NCI-H526 (cell line): ENCODE measurements around the gene POLG.
"Not testable (repeated sequence)": the region's sequence is repeated elsewhere in the genome, so short reads cannot be mapped to it uniquely, and the experiment has no call there.

Source experiments
- DNase-seq, 2 experiments: peaks; one replicate each; lab custom pipeline; 2025; lab: John Stamatoyannopoulos, UW

Gene POLG

DNA sequence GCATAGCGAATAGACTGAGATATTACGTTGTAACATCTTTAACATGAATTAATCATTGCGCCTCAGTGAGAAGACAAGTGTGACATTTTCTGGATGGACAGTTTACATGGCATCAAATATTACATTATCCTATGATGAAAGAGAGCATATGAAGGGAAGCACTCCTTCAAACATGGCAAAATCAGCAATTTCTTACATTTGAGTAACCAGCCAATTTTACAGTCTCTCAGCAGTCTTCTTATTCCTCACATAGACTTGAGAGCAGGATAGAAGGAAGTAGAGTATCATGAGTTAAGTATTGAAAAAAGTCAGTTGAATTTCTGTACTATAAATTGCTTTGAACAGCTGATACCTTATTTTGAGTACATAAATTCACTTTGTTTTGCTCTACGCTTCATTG is 52.0 kb downstream of the POLG start:
- no peak for DNase-seq

DNA sequence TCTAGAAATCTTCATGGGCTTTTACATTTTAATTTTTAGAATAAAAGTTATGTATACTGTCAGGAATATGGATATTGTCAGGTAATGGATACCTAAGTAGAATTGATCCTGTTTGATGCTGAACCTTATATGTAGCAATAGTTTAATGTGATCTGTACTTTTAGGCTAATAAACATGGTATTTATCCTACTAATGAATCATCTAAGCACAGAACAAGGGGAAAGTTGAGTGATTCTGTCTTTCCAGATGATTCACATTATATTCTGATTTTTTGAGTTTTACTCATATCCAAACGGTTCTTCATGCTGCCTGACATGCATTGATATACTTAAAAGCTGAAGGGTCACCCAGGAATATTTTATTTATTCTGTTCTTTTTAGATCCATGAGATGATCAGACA is 56.3 kb downstream of the POLG start:
- no peak for DNase-seq

- not testable (repeated sequence) for DNase-seq
Measured at GRCh38 chr15:89277281-89277680, 57.3 kb downstream of the POLG start.
